NCI-H187 treated with DMSO at 0.1 percent for 48 hours (cell line): ENCODE data around the gene SPACA7.
"Not testable (repeated sequence)": the region's sequence is repeated elsewhere in the genome, so short reads cannot be mapped to it uniquely, and the experiment has no call there.

Experiments
- DNase-seq: peaks from one replicate; lab custom pipeline; 2025; lab: John Stamatoyannopoulos, UW

Gene SPACA7

GRCh38 chr13:112424098-112424497, 47.9 kb downstream of the SPACA7 start:
- DNase-seq, result no peak

GRCh38 chr13:112428704-112429103, 52.5 kb downstream of the SPACA7 start:
- no peak for DNase-seq

- DNase-seq, result no peak
These were observed 55.6 kb downstream of the SPACA7 start for GRCh38 chr13:112431734-112432133.

GRCh38 chr13:112432734-112433133, 56.6 kb downstream of the SPACA7 start:
- DNase-seq, result not testable (repeated sequence)

- not testable (repeated sequence) for DNase-seq
These were observed 57.4 kb downstream of the SPACA7 start for GRCh38 chr13:112433517-112433916.

- DNase-seq, result no peak
These were observed 57.9 kb downstream of the SPACA7 start for GRCh38 chr13:112434032-112434431.

GRCh38 chr13:112434937-112435523, 58.9 kb downstream of the SPACA7 start:
- DNase-seq, result no peak

GRCh38 chr13:112435973-112436372, 59.8 kb downstream of the SPACA7 start:
- DNase-seq, result no peak

- no peak for DNase-seq
These were observed 61.9 kb downstream of the SPACA7 start for GRCh38 chr13:112438094-112438493.

GRCh38 chr13:112438515-112438914, 62.4 kb downstream of the SPACA7 start:
- no peak for DNase-seq

- DNase-seq, result no peak
These were observed 65.1 kb downstream of the SPACA7 start for GRCh38 chr13:112441226-112441625.

GRCh38 chr13:112441779-112442310, 65.7 kb downstream of the SPACA7 start:
- DNase-seq, result no peak

GRCh38 chr13:112442483-112443090, 66.4 kb downstream of the SPACA7 start:
- no peak for DNase-seq

- no peak for DNase-seq
These were observed 67.2 kb downstream of the SPACA7 start for GRCh38 chr13:112443191-112443994.

- DNase-seq, result peak; percentile 35
These were observed 67.8 kb downstream of the SPACA7 start for GRCh38 chr13:112443995-112444311.

GRCh38 chr13:112444416-112445399, 68.6 kb downstream of the SPACA7 start:
- DNase-seq, result no peak

GRCh38 chr13:112445411-112446271, 69.5 kb downstream of the SPACA7 start:
- DNase-seq, result no peak

- DNase-seq, result no peak
These were observed 70.2 kb downstream of the SPACA7 start for GRCh38 chr13:112446347-112446861.

GRCh38 chr13:112446867-112447266, 70.7 kb downstream of the SPACA7 start:
- no peak for DNase-seq

- no peak for DNase-seq
These were observed 71.2 kb downstream of the SPACA7 start for GRCh38 chr13:112447306-112447705.
